Osteoblast (primary cell): ENCODE results near the gene TIGD1. TPM values are rescaled to one million over a fixed set of nuclear protein-coding genes. Genes with fewer than 3 reads are reported as not detected.

Experiments used
- DNase-seq: peaks from one replicate; pipeline ENCODE4 v3.0.0; 2011; ENCODE audit warnings: low spot score, mixed read lengths; ENCODE audit not compliant: insufficient read length; ENCODE audit errors: missing footprints
- H2AFZ ChIP-seq: 2 replicates; pipeline ENCODE4 v1.6.0; 2011; ENCODE audit warnings: mild to moderate bottlenecking, low read length
- H3K27ac ChIP-seq: 2 replicates; pipeline ENCODE4 v1.5.1; 2011; ENCODE audit warnings: mild to moderate bottlenecking, low read depth, low read length, moderate library complexity
- H3K27me3 ChIP-seq: 2 replicates; pipeline ENCODE4 v1.6.0; 2012; ENCODE audit warnings: mild to moderate bottlenecking, control low read depth, inconsistent platforms, low read length, moderate library complexity; ENCODE audit not compliant: insufficient read depth
- H3K36me3 ChIP-seq: 2 replicates; pipeline ENCODE4 v1.5.1; 2011; ENCODE audit warnings: mild to moderate bottlenecking, low read length, control low read depth, moderate library complexity; ENCODE audit not compliant: insufficient read depth
- H3K4me1 ChIP-seq: 2 replicates; pipeline ENCODE4 v1.5.1; 2011; ENCODE audit warnings: mild to moderate bottlenecking, low read length, control low read depth, moderate library complexity; ENCODE audit not compliant: insufficient read depth
- H3K4me2 ChIP-seq: 2 replicates; pipeline ENCODE4 v1.6.0; 2011; ENCODE audit warnings: mild to moderate bottlenecking, low read length; ENCODE audit not compliant: insufficient read depth
- H3K4me3 ChIP-seq: fragments of 200-600 bp; sonication (generic); 3 replicates; pipeline ENCODE4 v1.5.1; 2012; ENCODE audit warnings: mild to moderate bottlenecking, low read length, inconsistent platforms; ENCODE audit not compliant: insufficient read depth
- H3K79me2 ChIP-seq: 2 replicates; pipeline ENCODE4 v1.6.0; 2012; ENCODE audit warnings: mild to moderate bottlenecking, low read length, control low read depth, inconsistent platforms; ENCODE audit not compliant: insufficient read depth
- H3K9me3 ChIP-seq: 2 replicates; pipeline ENCODE4 v1.5.1; 2011; ENCODE audit warnings: low read depth, low read length, control low read depth
- H4K20me1 ChIP-seq: 2 replicates; pipeline ENCODE4 v1.6.0; 2012; ENCODE audit warnings: mild to moderate bottlenecking, low read length, control low read depth; ENCODE audit not compliant: insufficient read depth
- CTCF ChIP-seq: IDR thresholded peaks from 2 replicates; pipeline ENCODE4 v1.5.1; 2011; ENCODE audit warnings: mild to moderate bottlenecking, low read depth, low read length, moderate library complexity; ENCODE audit errors: extremely low read depth
- total RNA-seq: library from RNA; depleted of rRNA; stranded (reverse); fragments of >200 nt; gene quantifications from 2 replicates; pipeline ENCODE4 v1.2.3, GENCODE V29; 2012

TIGD1 gene
- total RNA-seq, 1 donor, result 5.8 TPM

GRCh38 chr2:232539298-232540231, 10.8 kb downstream of the TIGD1 start, which contains the start of gene CHRNG:
Gene CHRNG (plus strand): TSS chr2:232539692. CDS start chr2:232539748, 56 bp downstream.
- Histone ChIP-seq H3K4me3 (no peak within 1 kb of the TSS), H4K20me1 (peaks cover 3% of the 10 kb centered on the region), H2AFZ (no peak within 1 kb of the TSS), H3K79me2 (no peaks in the 10 kb centered on the region), H3K9me3 (peaks cover 5% of the 10 kb centered on the region), H3K4me1 (no peaks in the 10 kb centered on the region), H3K4me2 (no peak within 1 kb of the TSS), H3K27me3 (peaks cover 16% of the 10 kb centered on the region), H3K27ac (no peak within 1 kb of the TSS), H3K36me3 (no peaks in the 10 kb centered on the region)
- peak; percentile 68 for DNase-seq
- TF ChIP-seq CTCF, result no peak

GRCh38 chr2:232538671-232539070, 11.7 kb downstream of the TIGD1 start:
- no peaks in the 10 kb centered on the region for H3K36me3 ChIP-seq

GRCh38 chr2:232537499-232537898, 12.9 kb downstream of the TIGD1 start:
- no peak overlapping the region for H3K27ac ChIP-seq
- no peak for TF ChIP-seq CTCF
- no peaks in the 10 kb centered on the region for H4K20me1 ChIP-seq
- no peaks in the 10 kb centered on the region for H3K4me1 ChIP-seq
- H2AFZ ChIP-seq, result no peak overlapping the region
- H3K79me2 ChIP-seq, result no peaks in the 10 kb centered on the region
- peaks cover 16% of the 10 kb centered on the region for H3K27me3 ChIP-seq
- no peak overlapping the region for H3K4me3 ChIP-seq
- H3K4me2 ChIP-seq, result no peak overlapping the region
- H3K9me3 ChIP-seq, result peaks cover 5% of the 10 kb centered on the region
- H3K36me3 ChIP-seq, result no peaks in the 10 kb centered on the region
- DNase-seq, result peak; percentile 80

More at GRCh38 chr2:232538671-232539070, 11.7 kb downstream of the TIGD1 start:
- H3K27me3 ChIP-seq, result peaks cover 16% of the 10 kb centered on the region
- no peak overlapping the region for H3K4me2 ChIP-seq
- no peaks in the 10 kb centered on the region for H3K4me1 ChIP-seq
- peaks cover 5% of the 10 kb centered on the region for H3K9me3 ChIP-seq
- H2AFZ ChIP-seq, result no peak overlapping the region
- no peaks in the 10 kb centered on the region for H4K20me1 ChIP-seq
- TF ChIP-seq CTCF, result no peak
- H3K4me3 ChIP-seq, result no peak overlapping the region
- H3K79me2 ChIP-seq, result no peaks in the 10 kb centered on the region
- H3K27ac ChIP-seq, result no peak overlapping the region
- peak; percentile 30 for DNase-seq

GRCh38 chr2:232537079-232537478, 13.3 kb downstream of the TIGD1 start:
- peak; percentile 27 for TF ChIP-seq CTCF
- H4K20me1 ChIP-seq, result no peaks in the 10 kb centered on the region
- H3K9me3 ChIP-seq, result peaks cover 5% of the 10 kb centered on the region
- H3K79me2 ChIP-seq, result no peaks in the 10 kb centered on the region
- no peak overlapping the region for H3K4me3 ChIP-seq
- peaks cover 16% of the 10 kb centered on the region for H3K27me3 ChIP-seq
- peak; percentile 57 for DNase-seq
- H2AFZ ChIP-seq, result no peak overlapping the region
- no peak overlapping the region for H3K4me2 ChIP-seq
- no peak overlapping the region for H3K27ac ChIP-seq
- H3K4me1 ChIP-seq, result no peaks in the 10 kb centered on the region
- H3K36me3 ChIP-seq, result no peaks in the 10 kb centered on the region
